SU-DHL-6 (cell line): ENCODE results near the gene SMAD5.

ENCODE experiments used
- H2AFZ ChIP-seq: fragments of 200-600 bp; sonication (generic); 2 replicates; pipeline ENCODE4 v1.6.1; 2014; ENCODE audit warnings: low read depth, mild to moderate bottlenecking, moderate library complexity, mixed read lengths, antibody characterized with exemption, low read length; ENCODE audit not compliant: severe bottlenecking
- H3F3A ChIP-seq: fragments of 200-600 bp; shearing (Covaris generic); 2 replicates; pipeline ENCODE4 v1.6.0; 2016; ENCODE audit warnings: antibody characterized with exemption, mild to moderate bottlenecking; ENCODE audit not compliant: insufficient read depth
- H3K27ac ChIP-seq: fragments of 200-600 bp; sonication (generic); 2 replicates; pipeline ENCODE4 v1.5.1; 2016; ENCODE audit warnings: low read depth, mild to moderate bottlenecking, low read length, moderate library complexity, mixed read lengths
- H3K27me3 ChIP-seq: fragments of 200-600 bp; sonication (generic), shearing (Covaris generic); 2 replicates; pipeline ENCODE4 v1.6.0; 2014; ENCODE audit warnings: mild to moderate bottlenecking, low read length
- H3K36me3 ChIP-seq: fragments of 200-600 bp; sonication (generic); 2 replicates; pipeline ENCODE4 v1.6.1; 2014; ENCODE audit warnings: mild to moderate bottlenecking, low read length, mixed read lengths
- H3K4me2 ChIP-seq: fragments of 300-600, 200-600 bp; shearing (Covaris generic), sonication (generic); 2 replicates; pipeline ENCODE4 v1.6.0; 2014; ENCODE audit warnings: low read length, low read depth, mild to moderate bottlenecking; ENCODE audit not compliant: poor library complexity, severe bottlenecking
- H3K4me3 ChIP-seq: fragments of 200-600 bp; sonication (generic); 2 replicates; pipeline ENCODE4 v1.5.1; 2014; ENCODE audit warnings: antibody characterized with exemption, low read length, mild to moderate bottlenecking, mixed read lengths; ENCODE audit not compliant: insufficient read depth, poor library complexity, severe bottlenecking
- H3K79me2 ChIP-seq: fragments of 200-600 bp; sonication (generic); 2 replicates; pipeline ENCODE4 v1.6.1; 2014; ENCODE audit warnings: mild to moderate bottlenecking, low read length, moderate library complexity; ENCODE audit not compliant: insufficient read depth
- H3K9ac ChIP-seq: fragments of 200-600 bp; sonication (generic); 2 replicates; pipeline ENCODE4 v1.7.0; 2014; ENCODE audit warnings: mild to moderate bottlenecking, low read length
- H3K9me2 ChIP-seq: fragments of 200-600 bp; sonication (generic); replicated peaks from 2 replicates; pipeline ENCODE4 v1.6.1; 2014; ENCODE audit warnings: low read length; ENCODE audit not compliant: insufficient read depth
- H3K9me3 ChIP-seq: fragments of 200-600 bp; sonication (generic); 2 replicates; pipeline ENCODE4 v1.6.1; 2014; ENCODE audit warnings: low read length, mixed read lengths; ENCODE audit not compliant: insufficient read depth
- H4K20me1 ChIP-seq: fragments of 200-600 bp; sonication (generic); 2 replicates; pipeline ENCODE4 v1.6.1; 2014; ENCODE audit warnings: low read depth, mild to moderate bottlenecking, antibody characterized with exemption, low read length, moderate library complexity, mixed read lengths
- EZH2phosphoT487 ChIP-seq: fragments of 200-600 bp; sonication (generic), shearing (Covaris generic); conservative IDR thresholded peaks from 2 replicates; pipeline ENCODE4 v1.6.1; 2018; ENCODE audit warnings: mild to moderate bottlenecking, antibody characterized with exemption, low read length, moderate library complexity, mixed read lengths
- TF ChIP-seq, protein P1 (sequence below): fragments of 200-600 bp; sonication (generic); IDR thresholded peaks from one replicate; pipeline ENCODE4 v1.5.1; 2017; ENCODE audit warnings: antibody characterized with exemption, mild to moderate bottlenecking, low read length, moderate library complexity; ENCODE audit not compliant: insufficient read depth, poor library complexity, severe bottlenecking

The SMAD5 gene

DNA sequence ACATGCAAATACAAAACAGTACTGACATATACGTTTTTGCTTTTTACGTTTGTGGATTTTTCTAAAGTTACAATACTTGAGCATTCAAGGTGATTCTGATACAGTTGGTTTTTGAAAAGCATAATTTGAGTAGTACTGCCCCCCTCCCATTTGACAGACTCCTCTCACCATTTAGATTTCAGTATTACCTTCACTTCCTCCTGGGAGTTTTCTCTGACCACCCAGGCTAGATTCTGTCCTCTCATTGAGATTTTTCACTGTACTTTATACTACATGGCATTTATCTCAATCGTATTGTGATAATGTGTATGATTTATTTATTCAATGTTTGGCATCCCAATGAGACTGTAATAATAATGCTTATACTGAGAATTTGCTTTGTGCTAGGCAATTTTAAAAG, 32.8 kb upstream of the SMAD5 start:
- no peak overlapping the region for H3K4me3 ChIP-seq
- H3K9me2 ChIP-seq: no peaks in the 10 kb centered on the region
- no peaks in the 10 kb centered on the region for H3K9me3 ChIP-seq
- H3K27me3 ChIP-seq: no peaks in the 10 kb centered on the region
- TF ChIP-seq EZH2phosphoT487: no peak
- TF ChIP-seq, protein P1, sequence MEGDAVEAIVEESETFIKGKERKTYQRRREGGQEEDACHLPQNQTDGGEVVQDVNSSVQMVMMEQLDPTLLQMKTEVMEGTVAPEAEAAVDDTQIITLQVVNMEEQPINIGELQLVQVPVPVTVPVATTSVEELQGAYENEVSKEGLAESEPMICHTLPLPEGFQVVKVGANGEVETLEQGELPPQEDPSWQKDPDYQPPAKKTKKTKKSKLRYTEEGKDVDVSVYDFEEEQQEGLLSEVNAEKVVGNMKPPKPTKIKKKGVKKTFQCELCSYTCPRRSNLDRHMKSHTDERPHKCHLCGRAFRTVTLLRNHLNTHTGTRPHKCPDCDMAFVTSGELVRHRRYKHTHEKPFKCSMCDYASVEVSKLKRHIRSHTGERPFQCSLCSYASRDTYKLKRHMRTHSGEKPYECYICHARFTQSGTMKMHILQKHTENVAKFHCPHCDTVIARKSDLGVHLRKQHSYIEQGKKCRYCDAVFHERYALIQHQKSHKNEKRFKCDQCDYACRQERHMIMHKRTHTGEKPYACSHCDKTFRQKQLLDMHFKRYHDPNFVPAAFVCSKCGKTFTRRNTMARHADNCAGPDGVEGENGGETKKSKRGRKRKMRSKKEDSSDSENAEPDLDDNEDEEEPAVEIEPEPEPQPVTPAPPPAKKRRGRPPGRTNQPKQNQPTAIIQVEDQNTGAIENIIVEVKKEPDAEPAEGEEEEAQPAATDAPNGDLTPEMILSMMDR: no peak
- H3F3A ChIP-seq: no peaks in the 10 kb centered on the region
- no peak overlapping the region for H2AFZ ChIP-seq
- H3K36me3 ChIP-seq: no peaks in the 10 kb centered on the region
- no peak overlapping the region for H3K9ac ChIP-seq
- H3K4me2 ChIP-seq: no peak overlapping the region
- H3K79me2 ChIP-seq: no peaks in the 10 kb centered on the region
- no peak overlapping the region for H3K27ac ChIP-seq
- no peaks in the 10 kb centered on the region for H4K20me1 ChIP-seq

DNA sequence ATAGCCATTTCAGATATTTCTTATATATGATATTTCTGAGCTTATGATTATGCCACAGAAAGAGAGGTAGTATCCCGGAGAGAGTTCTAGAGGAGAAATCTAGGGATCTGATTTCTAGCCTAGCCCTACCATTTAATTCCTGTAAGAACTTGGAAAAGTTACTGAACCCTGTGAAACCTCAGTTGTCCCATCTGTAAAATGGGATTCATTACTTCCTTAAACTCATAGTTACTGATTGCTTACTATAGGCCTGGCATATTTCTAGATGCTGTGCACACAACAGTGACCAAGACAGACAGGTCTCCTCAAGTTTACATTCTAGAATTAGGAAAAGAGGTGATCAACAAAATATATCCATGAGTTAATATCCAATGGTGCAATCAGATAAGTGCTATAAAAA, 30.8 kb upstream of the SMAD5 start:
- Histone ChIP-seq H3K9me2 (no peaks in the 10 kb centered on the region), H3K9me3 (no peaks in the 10 kb centered on the region), H3K9ac (no peak overlapping the region), H3K36me3 (no peaks in the 10 kb centered on the region), H3F3A (no peaks in the 10 kb centered on the region), H3K27me3 (no peaks in the 10 kb centered on the region), H3K4me3 (no peak overlapping the region), H3K4me2 (no peak overlapping the region), H3K79me2 (no peaks in the 10 kb centered on the region), H3K27ac (no peak overlapping the region), H4K20me1 (no peaks in the 10 kb centered on the region), H2AFZ (no peak overlapping the region)
- TF ChIP-seq, protein P1: no peak
- no peak for TF ChIP-seq EZH2phosphoT487

DNA sequence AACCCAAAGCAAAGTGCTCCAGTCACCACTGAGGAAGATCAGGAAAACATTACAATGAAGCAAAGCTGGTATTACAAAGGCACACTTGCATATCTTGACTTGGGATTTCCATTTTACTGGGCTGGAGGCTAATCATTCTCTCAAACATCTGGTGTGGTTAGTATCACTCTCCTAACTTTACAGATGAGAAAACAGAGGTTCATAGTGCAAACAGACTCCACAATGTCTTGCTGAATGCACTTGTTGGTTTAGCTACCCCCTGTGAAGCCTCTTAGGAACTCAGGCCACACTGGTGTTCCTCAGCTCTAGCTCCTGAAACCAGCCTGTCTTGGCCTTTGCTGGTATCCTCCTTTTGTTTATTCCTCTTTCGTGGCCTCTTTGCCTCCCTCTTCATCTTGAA, 29.5 kb upstream of the SMAD5 start:
- H3K9me3 ChIP-seq: no peaks in the 10 kb centered on the region
- no peak overlapping the region for H2AFZ ChIP-seq
- no peaks in the 10 kb centered on the region for H3K36me3 ChIP-seq
- no peak overlapping the region for H3K4me3 ChIP-seq
- H3K4me2 ChIP-seq: no peak overlapping the region
- H3K79me2 ChIP-seq: no peaks in the 10 kb centered on the region
- H3K27me3 ChIP-seq: no peaks in the 10 kb centered on the region
- H3F3A ChIP-seq: no peaks in the 10 kb centered on the region
- no peak for TF ChIP-seq EZH2phosphoT487
- TF ChIP-seq, protein P1: no peak
- no peaks in the 10 kb centered on the region for H3K9me2 ChIP-seq
- H3K27ac ChIP-seq: no peak overlapping the region
- H4K20me1 ChIP-seq: no peaks in the 10 kb centered on the region
- H3K9ac ChIP-seq: no peak overlapping the region
